Renal cortical epithelial cell (primary cell): ENCODE results near the gene RNF19B. TPM values are rescaled to one million over a fixed set of nuclear protein-coding genes. Genes with fewer than 3 reads are reported as not detected.
A peak's percentile ranks its signal among the peaks of the same experiment; 100 is the strongest.
"Not testable (repeated sequence)": the region's sequence is repeated elsewhere in the genome, so short reads cannot be mapped to it uniquely, and the experiment has no call there.

Experiments used
- DNase-seq: peaks from one replicate; pipeline ENCODE4 v3.0.0-alpha.2; 2011; ENCODE audit warnings: low read depth
- total RNA-seq: library from RNA; depleted of rRNA; stranded (reverse); fragments of >200 nt; gene quantifications from 2 replicates; pipeline ENCODE4 v1.2.3, GENCODE V29; 2014

Gene RNF19B
- total RNA-seq, 1 donor from 2014 or later = 21.0 TPM

DNA sequence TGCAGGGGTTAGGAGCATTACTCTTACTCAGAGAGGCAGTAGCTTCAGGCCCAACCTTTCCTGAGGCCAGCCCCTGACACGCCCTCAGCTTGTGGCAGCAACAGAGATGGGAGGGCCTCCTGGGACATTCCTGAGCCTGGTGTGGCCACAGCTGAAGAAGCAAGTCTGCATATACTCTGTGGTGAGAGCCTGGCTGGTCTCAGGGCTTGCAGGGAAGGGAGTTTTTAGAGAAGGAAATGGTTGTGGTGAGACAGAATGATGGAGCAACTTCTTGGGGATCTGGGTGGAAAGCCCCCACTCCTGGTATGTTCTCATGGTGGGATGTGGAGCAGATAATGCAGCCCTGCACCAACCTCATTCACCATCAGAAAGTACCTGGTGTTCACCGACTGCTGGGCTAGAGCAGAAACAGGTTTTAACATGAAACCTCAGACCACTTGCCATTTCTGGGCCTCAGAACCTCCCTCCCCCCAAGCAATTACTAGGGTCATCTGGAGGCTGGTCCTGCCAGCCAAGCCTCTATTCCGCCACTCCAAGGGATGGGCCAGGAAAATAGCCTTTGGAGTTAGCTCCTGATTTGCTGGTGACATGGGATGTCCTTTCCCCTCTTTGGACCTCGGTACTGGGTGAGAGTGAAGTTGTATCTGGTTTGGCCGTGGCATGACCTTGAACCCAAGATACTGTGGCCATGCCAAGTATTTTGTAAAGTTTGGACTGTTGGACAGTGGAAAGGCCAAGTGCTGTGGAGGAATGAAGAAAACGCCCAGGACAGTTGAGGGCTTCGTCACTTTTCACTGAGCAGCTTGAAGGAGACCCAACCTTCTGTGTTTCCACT, 28.1 kb upstream of the RNF19B start:
- DNase-seq = peak; percentile 96

DNA sequence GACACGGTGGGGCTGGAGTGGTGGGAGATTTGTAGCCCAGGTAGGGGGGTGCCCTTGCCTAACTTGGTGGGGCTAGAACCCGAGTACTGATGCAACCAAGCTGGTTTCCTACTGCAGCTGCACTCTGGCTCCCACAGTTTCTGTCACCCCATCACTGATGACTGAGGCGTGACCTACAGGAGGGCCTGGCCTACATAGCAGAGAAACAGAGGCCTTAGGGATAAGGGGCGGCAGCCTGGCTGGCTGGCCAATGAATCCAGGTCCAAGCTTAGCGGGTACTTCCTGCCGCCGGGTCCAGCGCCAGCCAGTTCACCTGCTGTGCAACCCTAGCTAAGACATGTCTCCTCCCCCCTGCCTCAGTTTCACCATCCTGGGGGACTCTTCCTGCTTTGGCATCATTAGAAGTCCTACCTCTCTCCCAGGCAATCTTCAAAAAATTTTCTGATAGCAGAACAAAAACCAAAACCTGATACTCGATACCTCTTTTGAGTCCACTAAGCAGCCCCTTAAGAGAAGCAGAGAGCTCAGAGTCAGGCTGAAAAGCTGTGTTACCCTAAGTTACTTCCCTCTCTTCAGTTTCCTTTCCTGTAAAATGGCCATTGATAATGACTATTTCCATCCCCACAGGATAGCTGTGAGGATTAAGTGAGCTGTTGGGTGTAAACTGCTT, 27.3 kb upstream of the RNF19B start:
- no peak for DNase-seq

DNA sequence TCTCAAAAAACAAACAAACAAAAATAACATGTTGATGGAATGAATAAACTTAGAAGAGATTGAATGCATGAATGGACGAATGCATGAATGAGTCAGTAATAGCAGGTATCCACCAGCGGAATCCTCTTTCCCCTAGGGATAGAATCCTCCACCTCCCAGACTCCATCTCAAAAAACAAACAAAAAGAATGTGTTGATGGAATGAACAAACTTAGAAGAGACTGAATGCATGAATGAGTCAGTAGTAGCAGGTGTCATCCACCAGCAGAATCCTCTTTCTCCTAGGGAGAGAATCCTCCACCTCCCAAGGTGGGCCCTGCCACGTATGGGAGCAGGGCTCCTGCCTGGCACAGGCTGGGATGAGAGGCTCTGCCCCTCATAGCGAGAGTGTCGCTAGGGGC, 26.8 kb upstream of the RNF19B start:
- peak; percentile 55 for DNase-seq

DNA sequence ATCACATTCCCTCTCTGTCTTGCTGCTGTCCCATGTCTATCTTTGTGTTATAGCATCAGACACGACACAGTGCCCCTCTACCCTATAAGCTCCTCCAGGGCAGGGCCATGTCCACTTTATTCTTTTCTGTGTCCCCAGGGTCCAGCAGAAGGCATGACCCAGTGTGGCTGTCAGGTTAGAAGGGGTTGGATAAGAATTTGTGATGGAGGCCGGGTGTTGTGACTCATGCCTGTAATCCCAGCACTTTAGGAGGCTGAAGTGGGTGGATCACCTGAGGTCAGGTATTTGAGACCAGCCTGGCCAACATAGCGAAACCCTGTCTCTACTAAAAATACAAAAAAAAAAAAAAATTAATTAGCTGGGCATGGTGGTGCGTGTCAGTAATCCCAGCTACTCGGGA, 26.3 kb upstream of the RNF19B start:
- DNase-seq = no peak

DNA sequence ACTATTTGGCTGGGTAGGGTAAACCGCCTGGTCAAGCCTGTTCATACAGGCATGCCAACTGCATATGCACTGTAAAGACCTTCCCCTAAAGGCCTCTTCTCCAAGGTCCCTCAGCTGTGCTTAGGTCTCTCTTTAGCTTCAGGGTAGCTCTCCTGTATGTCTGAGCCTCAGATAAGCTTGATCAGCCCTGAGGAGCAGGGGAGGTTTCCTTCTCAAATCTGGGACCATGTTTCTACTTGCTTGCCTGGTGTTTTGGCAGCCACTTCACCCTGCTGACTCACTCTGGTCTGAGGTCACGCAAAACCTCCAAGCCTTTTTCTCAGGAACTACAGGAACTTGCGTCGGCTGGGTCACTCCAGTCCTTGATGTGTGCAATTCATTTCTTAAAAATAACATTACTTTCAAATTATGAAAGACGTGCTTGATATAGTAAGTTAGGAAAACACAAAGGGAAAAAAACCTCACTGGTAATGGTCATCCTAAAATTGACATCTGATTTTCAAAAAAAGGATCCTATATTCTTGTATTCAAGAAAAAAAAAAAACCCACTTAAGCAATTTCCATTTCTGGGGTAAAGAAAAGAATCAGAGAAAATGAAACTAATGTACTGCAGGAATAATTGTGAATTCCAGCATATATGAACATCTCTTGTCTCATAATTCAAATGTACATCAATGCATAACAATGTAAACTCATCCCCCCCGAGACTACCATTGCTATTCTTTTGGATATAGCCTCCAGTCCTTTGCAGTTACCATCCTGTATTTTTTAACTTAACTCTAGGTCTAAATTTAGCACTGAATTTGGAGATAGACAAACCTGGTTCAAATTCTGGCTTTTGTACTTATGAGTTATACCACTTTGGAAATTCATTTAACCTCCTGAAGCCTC, 24.8 kb upstream of the RNF19B start:
- peak; percentile 95 for DNase-seq

DNA sequence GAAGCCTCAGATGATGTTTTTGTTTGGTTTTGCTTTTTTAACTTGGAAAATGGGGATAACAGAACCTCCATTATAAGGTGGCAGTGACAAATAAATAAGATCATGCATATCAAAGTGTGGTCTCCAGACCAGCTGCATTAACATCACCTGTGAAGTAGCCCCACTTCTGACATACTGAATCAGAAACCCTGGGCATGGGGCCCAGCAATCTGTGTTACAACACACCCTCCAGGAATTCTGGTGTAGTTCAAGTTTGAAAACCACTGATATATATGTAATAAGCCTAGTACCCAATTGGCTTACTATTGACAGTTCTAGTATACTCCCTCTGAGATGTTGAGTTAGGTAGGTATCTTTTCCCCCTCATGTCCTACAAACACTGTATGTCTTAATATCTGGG, 24.1 kb upstream of the RNF19B start:
- peak; percentile 79 for DNase-seq

DNA sequence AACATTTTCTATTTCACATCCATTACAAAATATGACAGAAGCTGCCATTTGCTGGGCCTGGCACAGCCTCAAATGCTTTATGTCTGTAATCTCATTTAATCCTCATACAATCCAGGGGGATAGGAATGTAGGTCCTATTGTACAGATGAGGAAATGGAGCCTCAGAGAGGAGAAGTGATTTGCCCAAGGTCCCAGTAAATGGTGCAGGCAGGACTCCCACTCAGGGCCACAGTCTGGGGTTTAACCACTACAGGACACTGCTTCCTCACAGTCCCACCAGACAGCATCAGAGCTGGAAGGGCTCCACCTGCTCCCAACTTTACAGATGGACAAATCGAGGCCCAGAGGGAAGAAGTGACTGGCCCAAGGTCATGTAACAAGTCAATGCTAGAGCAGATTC, 20.6 kb upstream of the RNF19B start:
- DNase-seq = no peak

DNA sequence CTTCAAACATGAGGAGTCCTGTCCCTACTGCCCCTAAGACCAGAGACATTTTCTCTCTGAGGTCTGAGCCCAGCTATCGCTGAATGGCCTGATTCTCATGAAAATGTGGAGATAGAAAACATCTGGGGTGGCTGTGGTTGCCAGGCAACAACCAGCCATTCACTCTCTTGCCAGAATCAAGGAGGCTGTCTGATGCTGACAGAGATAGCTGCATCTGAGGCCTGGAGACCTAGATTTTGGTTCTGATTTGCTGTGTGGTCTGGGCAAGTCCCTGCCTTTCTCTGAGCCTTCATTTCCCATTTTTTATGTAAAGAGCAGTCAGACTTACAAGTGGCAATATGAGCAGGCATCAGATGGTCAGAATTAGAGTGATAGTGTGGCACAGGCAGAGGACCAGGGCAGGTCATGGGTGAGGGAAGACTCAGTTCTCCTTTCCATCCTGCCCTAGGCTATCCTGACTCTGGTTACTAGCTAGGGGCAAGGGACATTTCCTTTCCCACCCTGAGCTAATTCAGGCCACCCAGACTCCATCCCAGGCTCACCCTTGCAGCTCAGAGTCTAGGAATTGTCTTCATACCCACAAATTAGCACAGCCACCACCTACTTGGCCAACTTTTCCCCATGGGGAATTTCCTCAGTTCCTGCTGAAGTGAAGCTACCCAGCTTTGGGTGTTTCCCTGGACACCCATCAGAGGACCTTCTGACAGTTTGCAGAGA, 20.0 kb upstream of the RNF19B start:
- no peak for DNase-seq

DNA sequence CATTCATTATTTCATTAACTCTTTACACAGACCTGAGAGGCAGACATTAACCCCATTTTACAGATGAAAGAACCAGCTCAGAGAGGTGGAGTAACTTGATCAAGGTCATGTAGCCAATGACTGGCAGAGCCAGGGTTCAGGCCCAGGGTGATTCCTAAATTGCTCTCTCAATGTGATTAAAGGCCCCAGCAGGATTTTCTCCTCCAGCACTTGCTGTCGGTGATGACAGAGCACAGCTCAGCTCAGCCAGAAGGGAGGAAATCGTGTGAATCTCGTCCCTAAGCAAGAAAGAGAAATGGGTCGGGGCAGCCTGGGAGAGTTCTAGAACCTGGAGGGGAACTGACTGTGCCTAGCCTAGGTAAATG, 19.5 kb upstream of the RNF19B start:
- DNase-seq = no peak

DNA sequence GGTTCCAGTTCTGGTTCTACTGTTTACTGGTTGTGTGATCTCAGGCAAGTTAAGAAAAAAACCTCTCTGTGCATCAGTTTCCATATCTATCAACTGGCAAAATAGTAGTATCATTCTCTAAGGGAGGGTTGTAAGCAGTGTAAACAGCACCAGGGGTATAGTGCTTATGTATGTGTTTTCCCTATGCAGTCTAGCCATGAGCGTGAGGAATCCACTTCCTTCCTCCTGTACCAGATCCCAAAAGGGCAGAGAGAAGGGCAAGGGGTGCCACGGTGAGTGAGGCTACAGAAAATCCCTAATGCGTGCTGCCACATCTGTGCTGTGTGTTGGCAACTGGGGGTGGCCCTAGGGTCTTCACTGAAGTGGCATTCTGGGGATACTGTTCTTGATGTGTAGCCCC, 18.4 kb upstream of the RNF19B start:
- no peak for DNase-seq

DNA sequence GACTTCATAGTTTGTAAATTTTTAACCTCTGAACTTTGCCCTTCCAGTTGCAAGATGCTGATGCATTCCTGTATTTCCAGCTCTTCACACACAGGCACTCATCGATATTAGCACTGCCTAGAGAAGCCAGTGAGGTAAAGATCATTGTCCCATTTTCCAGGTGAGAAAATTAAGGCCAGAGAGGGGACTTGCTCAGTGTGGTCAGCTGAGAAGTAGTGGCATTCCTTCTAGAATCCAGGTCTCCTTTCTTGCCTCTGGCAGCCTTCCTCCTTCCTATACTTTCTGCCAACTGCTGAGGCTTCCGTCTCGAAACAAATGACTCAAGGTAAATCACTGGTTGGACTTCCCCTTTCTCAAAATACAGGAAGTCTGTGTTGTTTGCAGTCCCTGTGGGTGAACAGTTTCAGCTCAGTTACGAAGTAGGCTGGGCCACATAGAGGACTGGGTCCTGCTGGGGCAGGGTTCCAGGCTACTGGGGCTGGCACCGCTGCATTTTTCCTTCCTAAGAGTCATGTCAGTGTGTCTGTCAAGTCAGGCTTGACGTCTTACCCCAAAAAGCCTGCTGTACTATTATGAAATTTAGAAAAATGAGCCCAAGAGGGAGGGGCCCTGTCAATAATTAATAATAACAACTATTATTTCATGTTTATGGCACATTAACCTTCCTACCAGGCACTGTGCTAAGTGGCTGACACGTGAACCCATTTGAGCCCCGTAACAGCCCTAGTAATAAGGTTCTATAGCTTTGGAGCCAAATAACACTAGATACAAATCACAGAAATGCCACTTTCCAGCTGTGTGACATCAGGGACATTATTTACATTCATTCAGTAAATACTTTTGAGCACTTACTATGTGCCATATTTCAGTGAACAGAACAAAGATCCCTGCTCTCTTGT, 16.6 kb upstream of the RNF19B start:
- DNase-seq = peak; percentile 99

DNA sequence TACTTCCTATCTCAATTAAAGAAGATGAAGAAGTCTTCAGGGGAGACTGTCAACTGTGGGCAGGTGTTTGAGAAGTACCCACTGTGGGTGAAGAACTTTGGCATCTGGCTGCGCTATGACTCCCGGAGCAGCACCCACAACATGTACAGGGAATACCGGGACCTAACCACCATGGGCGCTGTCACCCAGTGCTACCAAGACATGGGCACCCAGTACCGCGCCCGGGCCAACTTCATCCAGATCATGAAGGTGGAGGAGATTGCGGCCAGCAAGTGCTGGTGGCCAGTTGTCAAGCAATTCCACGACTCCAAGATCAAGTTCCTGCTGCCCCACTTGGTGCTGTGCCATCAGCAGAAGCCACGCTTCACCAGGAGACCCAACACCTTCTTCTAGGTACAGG, 15.5 kb upstream of the RNF19B start:
- DNase-seq = no peak

DNA sequence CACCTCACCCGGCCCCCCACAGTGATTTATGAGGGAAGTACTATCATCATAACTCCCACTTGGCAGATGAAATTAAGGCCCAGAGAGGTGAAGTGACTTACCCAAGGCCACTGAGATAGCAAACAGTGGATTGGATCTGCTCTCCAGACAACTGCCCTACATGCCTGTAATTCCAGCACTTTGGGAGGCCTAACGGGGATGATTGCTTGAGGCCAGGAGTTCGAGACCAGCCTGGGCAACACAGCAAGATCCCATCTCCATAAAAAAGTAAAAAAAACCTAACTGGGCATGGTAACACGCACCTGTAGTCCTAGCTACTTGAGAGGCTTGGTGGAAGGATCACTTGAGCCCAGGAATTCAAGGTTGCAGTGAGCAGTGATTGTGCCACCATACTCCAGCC, 14.2 kb upstream of the RNF19B start:
- no peak for DNase-seq

DNA sequence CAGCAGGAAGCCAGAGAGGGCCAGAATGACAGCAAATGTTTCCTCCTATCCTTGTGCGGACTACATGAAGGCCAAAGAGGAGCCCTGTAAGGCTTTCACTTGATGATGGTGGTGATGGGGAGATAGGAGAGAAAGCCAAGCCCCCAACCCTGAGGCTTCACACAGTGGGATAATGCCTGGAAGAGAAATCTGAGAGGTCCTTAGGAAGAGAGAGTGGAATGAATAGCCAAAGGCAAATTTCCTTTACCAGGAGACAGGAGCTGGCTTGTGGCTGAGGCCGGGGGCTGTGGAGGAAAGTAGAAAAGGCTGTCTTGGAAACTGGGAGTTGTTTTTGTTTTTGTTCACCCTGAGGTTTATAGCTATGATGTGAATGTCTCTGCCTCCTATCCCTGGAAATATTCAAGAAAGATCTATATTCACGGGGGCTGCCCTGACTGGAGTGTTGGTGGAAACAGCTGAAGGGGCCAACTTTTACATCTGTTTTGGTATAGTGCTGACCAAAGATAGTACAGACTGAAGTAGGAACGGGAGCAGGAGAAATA, 13.0 kb upstream of the RNF19B start:
- DNase-seq = no peak

DNA sequence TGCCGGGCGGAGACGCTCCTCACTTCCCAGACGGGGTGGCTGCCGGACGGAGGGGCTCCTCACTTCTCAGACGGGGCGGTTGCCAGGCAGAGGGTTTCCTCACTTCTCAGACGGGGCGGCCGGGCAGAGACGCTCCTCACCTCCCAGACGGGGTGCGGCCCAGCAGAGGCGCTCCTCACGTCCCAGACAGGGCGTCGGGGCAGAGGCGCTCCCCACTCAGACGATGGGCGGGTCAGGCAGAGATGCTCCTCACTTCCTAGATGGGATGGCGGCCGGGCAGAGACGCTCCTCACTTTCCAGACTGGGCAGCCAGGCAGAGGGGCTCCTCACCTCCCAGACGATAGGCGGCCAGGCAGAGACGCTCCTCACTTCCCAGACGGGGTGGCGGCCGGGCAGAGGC, 10.4 kb upstream of the RNF19B start:
- not testable (repeated sequence) for DNase-seq

DNA sequence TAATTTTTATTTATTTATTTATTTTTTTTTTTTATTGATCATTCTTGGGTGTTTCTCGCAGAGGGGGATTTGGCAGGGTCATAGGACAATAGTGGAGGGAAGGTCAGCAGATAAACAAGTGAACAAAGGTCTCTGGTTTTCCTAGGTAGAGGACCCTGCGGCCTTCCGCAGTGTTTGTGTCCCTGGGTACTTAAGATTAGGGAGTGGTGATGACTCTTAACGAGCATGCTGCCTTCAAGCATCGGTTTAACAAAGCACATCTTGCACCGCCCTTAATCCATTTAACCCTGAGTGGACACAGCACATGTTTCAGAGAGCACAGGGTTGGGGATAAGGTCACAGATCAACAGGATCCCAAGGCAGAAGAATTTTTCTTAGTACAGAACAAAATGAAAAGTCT, 8.8 kb upstream of the RNF19B start:
- DNase-seq = not testable (repeated sequence)

DNA sequence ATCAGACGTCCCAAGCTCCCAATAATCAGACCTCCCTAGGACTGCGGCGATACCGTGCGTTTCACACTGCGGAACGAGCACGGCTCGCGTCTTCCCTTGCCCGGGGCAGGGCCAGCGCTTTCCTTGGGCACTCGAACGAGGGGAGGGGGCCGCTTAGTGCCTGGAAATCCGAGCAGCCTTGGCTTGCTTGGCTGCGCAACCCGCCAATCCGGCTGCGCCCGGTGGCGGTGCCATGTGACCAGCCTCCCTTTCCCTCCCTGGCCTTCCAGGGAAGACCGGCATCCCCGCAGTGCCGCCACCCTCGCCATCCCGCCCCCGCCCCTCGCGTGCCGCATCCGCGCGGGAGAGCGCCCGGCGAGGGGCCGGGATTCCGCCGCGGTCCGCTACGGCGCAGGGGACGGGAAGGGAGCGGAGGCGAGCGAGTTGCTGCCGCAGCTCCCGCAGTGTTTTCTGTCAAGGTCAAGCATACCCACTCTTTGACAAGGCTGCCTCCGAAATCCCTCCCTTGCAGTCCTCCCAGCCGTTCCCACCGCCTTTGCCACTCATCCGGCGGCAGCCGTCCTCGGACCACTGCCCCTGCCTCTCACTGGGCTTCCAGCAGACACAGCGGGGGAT, 8.3 kb upstream of the RNF19B start:
- DNase-seq = no peak

DNA sequence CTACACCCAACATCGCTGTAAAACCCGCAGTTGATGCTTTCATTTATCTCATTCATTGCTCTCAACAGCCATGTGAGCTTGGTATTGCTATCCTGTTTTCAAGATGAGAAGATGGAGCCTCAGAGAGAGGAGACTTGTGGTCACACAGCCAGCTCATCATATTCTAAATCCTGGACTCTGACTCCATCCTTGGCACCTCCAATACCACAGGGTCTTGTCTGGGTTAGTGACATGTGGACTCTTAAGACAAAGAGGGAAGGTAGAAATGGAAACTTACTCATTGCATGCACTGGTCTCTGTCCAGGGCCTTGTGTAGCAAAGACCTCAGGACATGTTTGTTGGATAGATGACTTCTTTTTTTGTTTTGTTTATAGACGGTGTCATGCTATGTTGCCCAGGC, 7.0 kb upstream of the RNF19B start:
- no peak for DNase-seq

DNA sequence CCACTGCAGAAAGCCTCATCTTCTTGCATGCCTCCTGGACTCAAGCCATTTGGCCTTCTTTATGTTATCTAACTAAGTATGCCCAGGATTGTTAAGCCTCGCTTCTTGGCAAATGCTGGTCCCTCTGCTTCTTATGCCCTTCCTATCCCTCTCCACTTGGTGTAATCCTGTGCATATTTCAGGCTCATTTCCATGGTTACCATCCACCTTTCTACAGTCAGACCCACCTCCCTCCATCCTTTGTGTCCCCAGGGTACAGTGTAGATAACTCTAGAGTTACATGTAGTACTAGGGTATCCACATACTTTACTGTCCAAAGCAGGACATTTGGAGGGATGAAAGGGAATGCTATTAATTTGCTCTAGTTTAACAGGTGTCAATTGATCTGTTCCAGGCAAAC, 6.5 kb upstream of the RNF19B start:
- no peak for DNase-seq

DNA sequence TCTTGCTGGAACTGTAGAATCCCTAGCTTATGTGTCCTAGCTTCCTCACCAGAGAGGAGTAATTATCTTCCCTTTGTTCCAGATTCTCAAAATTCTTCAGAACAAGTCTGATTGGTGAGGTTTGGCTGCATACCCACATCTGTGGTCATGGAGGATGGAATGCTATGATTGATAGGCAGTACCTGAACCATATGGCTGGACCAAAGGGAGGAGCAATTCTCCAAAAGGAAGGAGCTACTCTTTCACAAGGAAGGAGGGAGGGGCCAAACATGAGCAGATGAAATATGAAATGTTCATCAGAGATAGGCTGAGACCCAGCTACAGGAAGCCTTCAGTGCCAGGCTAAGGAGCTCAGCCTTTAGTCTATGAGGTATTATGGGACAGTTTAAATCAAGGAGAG, 5.0 kb upstream of the RNF19B start:
- DNase-seq = no peak
